Right hindlimb (tissue), 1 donor: ENCODE data around the gene ALOX15.
"Not testable (repeated sequence)": the region's sequence is repeated elsewhere in the genome, so short reads cannot be mapped to it uniquely, and the experiment has no call there.

Experiments
- DNase-seq: peaks from one replicate; pipeline ENCODE4 v3.0.0-alpha.2; 2018

Gene ALOX15

GRCh38 chr17:4590981-4591453, 50.5 kb downstream of the ALOX15 start:
- no peak for DNase-seq

GRCh38 chr17:4590042-4590441, 51.4 kb downstream of the ALOX15 start:
- DNase-seq, result not testable (repeated sequence)

- DNase-seq, result no peak
Observed at GRCh38 chr17:4588898-4589625, 52.4 kb downstream of the ALOX15 start.

- DNase-seq, result no peak
Observed at GRCh38 chr17:4588391-4588790, 53.1 kb downstream of the ALOX15 start.

- DNase-seq, result no peak
Observed at GRCh38 chr17:4587803-4588202, 53.7 kb downstream of the ALOX15 start.

- no peak for DNase-seq
Observed at GRCh38 chr17:4587195-4587594, 54.3 kb downstream of the ALOX15 start.

GRCh38 chr17:4586043-4586442, 55.4 kb downstream of the ALOX15 start:
- no peak for DNase-seq

GRCh38 chr17:4585638-4585994, 55.9 kb downstream of the ALOX15 start:
- DNase-seq, result no peak

- DNase-seq, result no peak
Observed at GRCh38 chr17:4584917-4585637, 56.4 kb downstream of the ALOX15 start.

GRCh38 chr17:4584101-4584916, 57.2 kb downstream of the ALOX15 start, which contains the start of gene SMTNL2:
SMTNL2 (plus strand) TSS chr17:4584529; CDS start chr17:4584606, 77 bp downstream.
- DNase-seq, result peak; percentile 71

GRCh38 chr17:4583782-4584100, 57.7 kb downstream of the ALOX15 start:
- DNase-seq, result no peak

GRCh38 chr17:4583206-4583605, 58.3 kb downstream of the ALOX15 start:
- no peak for DNase-seq

- DNase-seq, result no peak
Observed at GRCh38 chr17:4582691-4583090, 58.8 kb downstream of the ALOX15 start.

GRCh38 chr17:4582101-4582501, 59.4 kb downstream of the ALOX15 start:
- no peak for DNase-seq
